NCI-H226 (cell line): ENCODE measurements around the gene SHLD1.
"Not testable (repeated sequence)": the region's sequence is repeated elsewhere in the genome, so short reads cannot be mapped to it uniquely, and the experiment has no call there.

ENCODE experiments used
- DNase-seq: peaks from one replicate; pipeline ENCODE4 v3.0.0-alpha.2; 2015

The SHLD1 gene

GRCh38 chr20:5781798-5782750 lies 31.9 kb downstream of the SHLD1 start:
- no peak for DNase-seq

- DNase-seq: no peak
Measured at GRCh38 chr20:5784735-5785134, 34.5 kb downstream of the SHLD1 start.

GRCh38 chr20:5785146-5785545 lies 34.9 kb downstream of the SHLD1 start:
- no peak for DNase-seq

GRCh38 chr20:5786930-5787795 lies 37.0 kb downstream of the SHLD1 start:
- no peak for DNase-seq

- DNase-seq: no peak
Measured at GRCh38 chr20:5787796-5788165, 37.6 kb downstream of the SHLD1 start.

DNA sequence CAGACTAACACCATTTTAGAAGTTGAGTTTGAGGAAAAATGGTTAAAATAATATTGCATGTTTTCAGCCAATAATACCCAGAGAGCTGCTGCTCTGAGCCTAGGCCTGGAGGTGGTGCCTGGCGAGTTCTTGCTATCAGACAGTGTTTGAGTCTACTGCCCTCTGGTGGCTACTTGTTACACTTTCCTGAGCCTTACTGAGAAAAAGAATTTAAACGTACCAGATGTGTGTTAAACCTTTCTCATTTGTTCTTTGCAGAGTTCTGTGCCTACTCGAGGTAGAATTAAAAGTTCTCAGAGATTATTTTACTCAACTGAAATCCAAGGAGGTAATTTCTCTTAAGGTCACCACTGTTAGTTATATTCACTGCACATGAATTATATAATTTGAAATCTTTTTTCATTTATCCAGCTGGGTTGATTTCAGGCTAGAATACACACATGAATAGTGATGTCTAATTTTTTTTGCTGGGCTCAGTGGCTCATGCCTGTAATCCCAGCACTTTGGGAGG lies 38.2 kb downstream of the SHLD1 start:
- DNase-seq: peak; percentile 3

DNA sequence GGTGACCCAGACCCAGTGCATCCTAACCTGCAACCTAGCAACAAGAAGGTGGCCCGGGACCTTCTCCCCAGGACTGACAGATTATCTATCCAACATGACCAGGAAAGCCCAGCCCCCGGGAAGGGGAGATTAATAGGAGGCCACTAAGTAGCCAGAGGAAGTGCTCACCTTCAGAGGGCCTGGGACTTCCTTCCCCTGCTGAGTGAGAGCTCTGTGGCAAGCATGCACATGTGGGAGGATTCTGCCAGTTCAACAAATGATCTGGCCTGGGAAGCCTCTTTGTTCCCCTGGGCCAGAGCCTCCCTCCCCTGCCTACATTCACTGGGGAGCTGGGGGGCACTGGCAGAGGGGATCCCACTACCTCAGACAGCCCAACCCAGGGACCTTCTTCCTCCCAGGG lies 39.6 kb downstream of the SHLD1 start:
- DNase-seq: no peak

- DNase-seq: no peak
Measured at GRCh38 chr20:5793916-5794315, 43.7 kb downstream of the SHLD1 start.

DNA sequence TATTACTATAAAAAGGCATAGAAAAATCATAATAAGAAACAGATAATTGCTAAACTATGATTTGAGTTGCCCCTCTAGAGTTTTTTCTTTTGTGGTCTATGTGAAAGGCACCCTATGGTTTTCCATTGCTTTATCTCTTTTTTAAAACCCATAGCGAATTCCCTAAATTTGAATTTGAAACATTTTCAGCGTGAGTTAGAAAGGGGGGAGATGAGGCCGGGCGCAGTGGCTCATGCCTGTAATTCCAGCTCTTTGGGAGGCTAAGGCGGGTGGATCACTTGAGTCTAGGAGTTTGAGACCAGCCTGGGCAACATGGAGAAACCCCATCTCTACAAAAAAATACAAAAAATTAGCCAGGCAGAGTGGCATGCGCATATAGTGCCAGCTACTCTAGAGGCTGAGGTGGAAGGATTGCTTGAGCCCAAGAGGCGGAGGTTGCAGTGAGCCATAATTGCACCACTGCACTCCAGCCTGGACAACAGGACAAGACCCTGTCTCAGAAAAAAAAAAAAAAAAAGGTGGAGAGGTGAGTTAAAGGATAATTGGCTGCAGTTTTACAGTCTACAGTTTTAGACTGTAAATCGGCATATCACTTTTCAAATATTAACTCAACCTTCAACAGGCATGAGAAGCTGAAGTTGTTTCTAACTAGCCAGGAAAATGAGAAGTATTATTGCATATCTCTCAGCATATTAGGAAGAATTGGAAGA lies 46.3 kb downstream of the SHLD1 start:
- no peak for DNase-seq

- no peak for DNase-seq
Measured at GRCh38 chr20:5797165-5797564, 47.0 kb downstream of the SHLD1 start.

DNA sequence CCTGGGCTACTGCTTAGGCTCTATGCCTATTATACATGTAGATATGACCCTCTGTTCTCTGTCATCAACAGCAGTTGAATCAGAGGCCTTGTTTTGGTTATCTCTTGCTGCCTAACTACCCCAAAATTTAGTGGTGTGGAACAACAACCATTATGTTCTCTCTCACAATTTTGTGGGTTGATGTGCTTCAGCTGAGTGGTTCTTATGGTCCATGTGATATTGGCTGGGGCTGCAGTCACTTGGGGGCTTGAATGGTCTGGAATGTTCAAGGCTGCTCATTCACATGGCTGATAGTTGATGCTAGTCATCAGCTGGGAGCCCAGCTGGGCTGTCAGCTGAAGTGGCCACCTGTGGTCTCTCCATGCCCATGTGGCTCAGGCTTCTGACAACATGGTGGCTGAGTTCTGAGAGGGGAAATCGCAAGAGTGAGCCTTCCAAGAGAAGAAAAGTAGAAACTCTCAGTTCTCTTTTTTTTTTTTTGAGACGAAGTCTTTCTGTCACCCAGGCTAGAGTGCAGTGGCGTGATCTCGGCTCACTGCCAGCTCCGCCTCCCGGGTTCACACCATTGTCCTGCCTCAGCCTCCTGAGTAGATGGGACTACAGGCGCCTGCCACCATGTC lies 47.8 kb downstream of the SHLD1 start:
- no peak for DNase-seq

DNA sequence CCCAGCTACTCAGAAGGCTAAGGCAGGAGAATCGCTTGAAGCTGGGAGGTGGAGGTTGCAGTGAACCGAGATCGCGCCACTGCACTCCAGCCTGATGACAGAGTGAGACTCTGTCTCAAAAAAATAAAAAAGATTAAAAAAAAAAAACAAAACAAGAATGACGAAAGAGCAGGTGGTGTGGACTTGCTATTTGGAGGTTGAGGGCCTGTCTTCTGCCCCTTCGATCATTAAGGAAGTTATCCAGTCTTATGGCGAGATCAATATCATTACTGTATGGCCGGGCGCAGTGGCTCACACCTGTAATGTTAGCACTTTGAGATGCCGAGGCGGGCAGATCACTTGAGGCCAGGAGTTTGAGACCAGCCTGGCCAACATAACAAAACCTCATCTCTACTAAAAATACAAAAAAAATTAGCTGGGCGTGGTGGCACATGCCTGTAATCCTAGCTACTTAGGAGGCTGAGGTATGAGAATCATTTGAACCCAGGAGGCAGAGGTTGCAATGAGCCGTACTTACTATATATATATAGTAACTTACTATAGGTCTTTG lies 53.6 kb downstream of the SHLD1 start:
- DNase-seq: not testable (repeated sequence)

GRCh38 chr20:5806457-5807263 lies 56.5 kb downstream of the SHLD1 start:
- DNase-seq: no peak

DNA sequence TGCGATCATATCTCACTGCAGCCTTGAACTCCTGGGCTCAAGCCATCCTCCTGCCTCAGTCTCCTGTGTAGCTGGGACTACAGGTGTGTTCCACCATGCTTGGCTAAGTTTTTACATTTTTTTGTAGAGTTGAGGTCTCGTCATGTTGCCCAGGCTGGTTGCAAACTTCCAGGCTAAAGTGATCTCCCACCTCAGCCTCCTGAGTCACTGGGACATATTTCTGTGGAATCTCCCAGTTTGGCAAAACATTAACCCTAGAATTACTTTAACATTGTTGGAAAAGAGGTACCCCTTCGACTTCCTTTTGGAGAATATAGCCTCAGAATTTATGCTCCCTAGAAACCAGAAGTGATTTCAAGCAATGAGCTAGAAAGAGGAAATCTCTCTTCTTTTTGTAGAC lies 57.2 kb downstream of the SHLD1 start:
- DNase-seq: no peak

DNA sequence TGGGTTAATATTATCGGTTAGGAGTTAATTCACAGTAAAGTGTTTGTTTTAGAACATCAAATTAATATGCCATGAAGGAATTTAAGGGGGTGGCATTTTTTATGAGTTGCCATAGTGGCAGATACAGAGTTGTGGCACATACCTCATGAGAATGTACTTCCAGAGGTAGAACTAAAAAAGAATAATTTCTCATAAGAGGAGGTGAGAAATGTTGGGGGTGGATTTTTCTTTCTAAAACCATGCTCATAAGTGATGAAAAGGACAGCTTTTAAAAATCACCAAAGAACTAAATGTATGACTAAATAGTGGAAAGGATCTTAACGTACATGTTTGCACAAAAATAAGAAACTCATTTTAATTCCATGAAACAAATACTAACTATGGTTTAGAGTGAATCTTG lies 58.7 kb downstream of the SHLD1 start:
- DNase-seq: no peak

DNA sequence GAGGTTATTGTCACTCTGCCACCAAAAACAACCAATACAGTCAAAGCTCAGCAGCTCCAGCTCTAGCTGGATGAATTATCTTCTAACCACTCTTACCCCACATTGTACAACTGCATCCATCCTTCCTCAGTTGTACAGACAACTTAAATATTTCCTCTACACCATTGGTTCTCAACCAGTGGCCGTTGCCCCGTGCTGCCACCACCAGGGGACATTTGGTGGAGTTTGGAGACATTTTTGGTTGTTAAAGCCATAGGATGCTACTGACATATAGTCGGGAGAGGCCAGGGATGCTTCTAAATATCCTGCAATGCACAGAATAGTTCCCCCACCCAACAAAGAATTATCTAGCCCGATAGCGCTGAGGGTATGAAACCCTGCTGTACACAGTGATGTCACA lies 59.3 kb downstream of the SHLD1 start:
- no peak for DNase-seq

DNA sequence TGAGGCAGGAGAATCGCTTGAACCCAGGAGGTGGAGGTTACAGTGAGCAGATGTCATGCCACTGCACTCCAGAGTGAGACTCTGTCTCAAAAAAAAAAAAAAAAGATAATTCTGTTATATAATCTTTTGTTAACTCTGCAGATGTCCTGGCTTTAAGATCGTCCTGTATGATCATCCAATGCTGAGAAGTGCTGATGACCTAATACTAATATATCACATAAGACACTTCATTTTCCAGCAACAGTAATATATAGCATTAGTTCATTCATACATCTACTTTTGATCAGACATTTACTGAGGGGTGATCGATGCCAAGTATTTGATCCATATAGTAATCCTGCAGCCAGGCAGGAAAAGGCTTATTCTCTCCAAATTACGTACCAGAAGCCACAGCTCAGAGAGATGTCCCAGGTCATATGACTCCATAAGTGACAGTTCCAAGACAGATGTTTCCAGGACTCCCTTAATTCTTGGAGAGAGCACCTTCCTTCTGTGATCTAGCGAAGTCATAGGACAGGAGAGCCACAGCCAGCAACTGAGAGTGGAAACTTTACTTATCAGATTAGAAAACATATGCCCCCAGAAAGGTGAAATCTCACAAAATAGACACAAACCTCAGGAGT lies 60.7 kb downstream of the SHLD1 start:
- DNase-seq: no peak

DNA sequence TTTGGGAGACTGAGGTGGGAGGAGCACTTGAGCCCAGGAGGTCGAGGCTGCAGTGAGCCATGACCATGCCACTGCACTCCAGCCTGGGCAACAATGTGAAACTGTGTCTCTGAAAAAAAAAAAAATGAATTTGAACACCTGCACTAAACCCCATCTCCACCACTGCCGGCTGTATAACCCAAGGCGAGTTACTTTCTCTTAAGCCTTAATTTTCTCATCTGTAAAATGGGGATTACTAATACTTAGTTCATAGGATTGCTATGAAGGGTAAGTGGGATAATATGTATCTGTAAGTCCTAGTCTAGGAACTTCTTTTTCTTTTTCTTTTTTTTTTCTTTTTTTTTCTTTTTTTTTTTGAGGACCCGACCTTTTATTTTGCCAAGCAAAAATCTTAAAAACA lies 61.5 kb downstream of the SHLD1 start:
- no peak for DNase-seq

DNA sequence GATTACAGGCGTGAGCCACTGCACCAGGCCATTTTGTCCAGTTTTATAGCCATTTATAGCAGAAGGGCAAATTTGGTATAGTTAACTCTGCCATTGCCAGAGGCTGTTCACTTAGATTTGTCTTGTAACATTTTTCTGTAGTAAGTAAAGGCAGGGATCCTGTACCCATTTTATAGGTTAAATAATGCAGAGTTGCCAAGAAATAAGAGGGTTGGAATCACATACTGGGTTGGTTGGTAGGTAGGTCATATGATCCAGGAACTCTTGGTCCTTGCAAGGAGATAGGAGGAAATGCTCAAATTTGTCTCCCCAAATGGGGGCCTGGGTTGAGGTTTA lies 68.1 kb downstream of the SHLD1 start:
- no peak for DNase-seq

GRCh38 chr20:5820738-5821137 lies 70.5 kb downstream of the SHLD1 start:
- DNase-seq: no peak

GRCh38 chr20:5821627-5822215 lies 71.5 kb downstream of the SHLD1 start:
- no peak for DNase-seq
